ENCODE measurements around the gene SDK1.

SDK1 gene

DNA sequence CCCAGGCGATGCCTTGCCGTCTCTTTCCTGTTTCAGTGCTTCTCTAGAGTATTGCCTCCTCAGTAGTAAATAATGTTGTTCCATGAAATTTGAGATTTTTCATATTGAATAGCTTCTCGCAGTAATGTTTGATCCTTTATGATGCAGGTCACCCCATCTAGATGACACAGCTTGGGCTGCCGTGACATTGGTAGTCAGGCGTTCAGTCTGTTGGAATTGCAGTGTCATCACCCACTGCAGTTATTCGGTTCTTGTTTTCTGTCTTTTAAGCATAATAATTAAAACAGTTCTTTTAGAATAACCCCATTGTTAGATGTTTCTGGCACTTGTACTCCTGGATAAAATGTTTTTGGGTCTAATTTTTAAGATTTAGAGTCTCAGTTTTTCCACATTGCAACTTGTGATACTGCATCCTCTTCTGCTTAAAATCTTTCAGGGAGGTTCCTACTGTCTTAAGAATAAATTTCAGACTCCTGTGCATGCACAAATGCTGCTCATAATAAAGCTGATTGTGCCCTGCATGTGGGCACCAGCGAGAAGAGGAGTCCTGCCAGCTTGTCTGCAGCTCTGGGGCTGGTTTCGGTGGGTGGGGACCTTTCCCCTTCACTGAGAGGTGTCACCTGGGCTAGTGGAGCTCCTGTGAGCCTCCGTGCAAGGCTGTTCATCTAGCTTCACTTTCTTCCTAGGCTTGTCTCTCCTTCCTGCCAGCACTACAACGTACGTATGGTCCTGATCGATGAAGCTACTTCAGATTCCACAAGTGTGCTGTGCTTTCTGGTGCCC is 44.8 kb downstream of the SDK1 start:
- no peak for DNase-seq

DNA sequence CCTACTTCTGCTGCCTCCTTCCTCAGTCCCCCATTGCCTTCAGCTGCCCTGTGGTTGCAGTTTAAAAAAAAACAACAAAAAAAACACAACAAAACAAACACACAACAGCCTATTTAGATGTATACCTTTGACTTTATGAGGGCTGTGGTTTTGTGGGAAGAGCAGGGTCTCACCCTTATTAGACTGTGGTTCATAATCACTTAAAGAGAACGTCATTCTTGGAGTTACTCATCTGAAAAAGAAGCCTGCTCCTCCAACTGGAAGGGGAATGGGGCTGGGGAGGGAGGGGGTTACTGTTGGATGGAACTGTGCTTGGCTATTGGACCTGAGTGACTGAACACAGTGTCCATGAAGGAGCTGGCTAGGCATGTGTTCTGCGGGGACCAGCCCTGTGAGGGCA is 48.1 kb downstream of the SDK1 start:
- DNase-seq, result no peak

DNA sequence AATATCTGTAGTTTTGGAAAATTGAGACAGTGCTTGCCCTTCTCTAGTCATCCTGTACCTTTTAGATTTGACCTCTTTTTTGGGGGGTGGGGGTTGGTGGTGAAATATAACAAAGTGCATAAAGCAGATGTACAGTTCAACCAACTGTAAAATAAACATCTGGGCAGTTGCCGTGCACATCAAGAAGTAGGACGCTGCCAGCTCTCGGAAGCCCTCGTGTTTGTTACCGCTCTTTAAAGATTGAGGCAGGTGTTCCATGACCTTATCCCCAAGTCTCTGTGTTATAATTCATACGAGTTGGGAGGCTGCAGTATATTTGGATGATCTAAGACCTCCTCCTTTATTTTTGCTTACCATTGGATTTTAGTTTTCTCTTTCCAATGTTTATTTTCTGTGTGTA is 55.1 kb downstream of the SDK1 start:
- DNase-seq, result no peak

DNA sequence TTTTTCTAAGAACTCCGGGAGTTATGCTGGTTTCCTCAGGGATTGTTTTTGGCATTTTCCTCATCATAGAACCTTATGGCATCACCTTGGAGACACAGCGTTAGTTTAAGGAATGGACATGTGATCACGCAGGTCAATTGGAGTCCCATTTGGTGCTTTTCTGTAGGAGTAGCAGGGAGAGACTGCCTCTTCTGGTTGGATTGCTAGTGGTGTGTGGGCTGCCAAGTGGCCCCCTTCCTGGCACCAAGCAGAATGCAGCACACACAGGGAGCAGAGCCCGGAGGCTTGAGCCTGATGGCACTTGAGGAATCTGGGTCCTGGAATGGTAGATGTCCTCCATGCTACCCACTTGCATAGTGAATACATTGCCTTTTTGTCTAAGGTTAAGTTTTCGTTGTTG is 57.9 kb downstream of the SDK1 start:
- DNase-seq, result no peak

DNA sequence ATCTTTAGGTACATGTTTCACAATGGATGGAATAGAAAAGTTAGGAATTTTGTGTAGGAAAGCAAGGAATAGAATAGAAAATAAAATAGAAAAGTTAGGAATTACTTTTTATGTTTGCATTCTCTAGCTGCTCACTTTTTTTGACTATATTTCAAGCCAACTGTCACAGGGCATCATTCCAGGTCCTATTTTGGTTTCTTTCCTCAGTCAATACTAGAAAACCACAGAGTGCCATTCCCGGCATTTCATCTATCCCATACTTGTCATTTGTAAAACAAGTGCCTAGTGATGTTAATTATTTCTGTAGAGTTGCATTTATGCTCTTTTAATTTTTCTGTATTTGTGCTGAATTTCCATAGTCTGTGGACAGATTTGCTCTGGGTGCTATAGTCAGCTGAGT is 66.2 kb downstream of the SDK1 start:
- DNase-seq, result no peak

DNA sequence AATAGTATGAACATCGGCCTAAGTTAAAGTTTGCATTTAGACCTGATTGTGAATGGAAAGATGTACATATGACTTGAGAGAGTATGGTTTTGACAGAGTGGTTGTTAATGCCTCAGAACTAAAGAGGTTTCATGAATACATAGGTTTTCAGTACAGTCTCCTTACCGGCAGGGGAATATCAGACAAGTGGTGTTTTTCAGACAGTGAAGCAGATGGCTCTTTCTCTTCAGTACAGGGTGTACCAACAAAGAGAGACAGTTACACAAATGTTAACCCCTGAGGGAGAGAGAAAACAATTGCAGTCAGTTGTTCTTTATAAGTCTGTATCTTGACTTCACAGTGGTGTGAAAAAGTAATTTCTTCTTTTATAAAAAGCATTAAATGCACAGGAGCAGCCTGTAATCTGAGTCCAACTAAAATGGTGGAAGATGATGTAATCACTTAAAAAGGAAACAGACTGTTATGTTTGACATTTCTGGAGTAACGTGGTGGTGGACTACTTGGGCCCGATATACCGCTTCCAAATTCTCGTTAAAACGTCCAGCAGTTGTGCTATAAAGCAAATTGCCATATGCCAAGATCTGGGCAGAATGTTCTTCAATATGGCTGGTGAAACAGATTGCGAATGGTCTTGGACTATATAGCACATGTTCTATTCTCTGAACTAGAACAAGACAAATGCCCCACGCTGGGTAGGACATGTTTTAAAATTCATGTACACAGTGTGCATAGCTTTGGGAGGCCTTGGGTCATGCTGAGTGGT is 69.2 kb downstream of the SDK1 start:
- no peak for DNase-seq

DNA sequence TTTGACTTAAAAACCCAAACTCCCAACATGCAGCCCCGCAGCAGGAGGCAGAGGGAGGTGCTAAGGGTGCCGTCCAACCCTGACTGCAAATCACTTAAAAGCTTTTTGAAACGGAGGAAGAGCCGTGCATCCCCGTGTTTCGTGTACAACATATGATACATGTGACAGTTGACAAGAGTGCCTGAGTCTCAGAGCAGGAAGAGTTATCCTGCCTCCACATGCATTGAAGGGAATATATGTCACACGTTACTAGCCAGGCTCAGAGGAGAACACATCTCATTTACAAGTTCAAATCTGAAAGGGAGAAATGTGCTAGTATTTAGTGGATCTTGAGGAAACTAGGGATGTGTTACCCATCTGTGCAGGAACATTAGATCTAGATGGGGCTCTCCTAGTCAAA is 69.9 kb downstream of the SDK1 start:
- DNase-seq, result no peak

DNA sequence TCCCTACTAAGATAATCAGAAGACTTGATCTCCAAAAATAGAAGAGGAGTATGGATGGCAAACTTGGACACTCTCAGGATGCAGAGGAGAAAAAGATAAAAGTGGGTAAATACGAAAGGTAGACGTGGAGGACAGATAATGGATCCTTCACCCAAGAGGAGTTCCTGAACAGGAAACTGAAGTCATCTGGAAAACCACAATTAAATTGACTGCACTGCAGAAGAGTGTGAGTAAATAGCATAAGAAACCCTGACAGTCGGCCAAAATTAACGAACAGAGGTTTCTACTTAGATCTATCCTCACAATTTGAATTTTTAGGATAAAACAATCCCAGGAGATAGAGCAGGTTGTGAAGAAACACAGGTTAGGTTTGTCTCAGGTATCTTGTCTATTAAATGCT is 70.5 kb downstream of the SDK1 start:
- DNase-seq, result no peak

DNA sequence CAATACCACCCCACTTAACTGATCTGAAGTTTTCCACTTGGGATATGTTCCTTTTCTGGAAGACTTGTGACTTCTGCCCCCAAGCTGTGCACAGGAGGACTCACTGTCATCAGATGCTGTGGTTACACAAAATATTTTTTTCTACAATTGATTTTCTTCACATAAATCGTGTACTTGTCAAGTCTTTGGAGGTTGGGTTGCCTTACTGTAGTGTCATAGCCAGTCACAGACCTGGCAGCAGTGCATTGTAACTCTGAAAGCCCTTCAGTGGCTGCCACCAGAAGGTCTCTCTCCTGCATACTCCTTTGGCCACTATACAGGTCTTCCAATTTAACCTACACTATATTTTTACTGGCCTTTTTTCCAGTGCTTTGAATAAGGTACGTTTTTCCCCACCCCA is 73.2 kb downstream of the SDK1 start:
- DNase-seq, result no peak

DNA sequence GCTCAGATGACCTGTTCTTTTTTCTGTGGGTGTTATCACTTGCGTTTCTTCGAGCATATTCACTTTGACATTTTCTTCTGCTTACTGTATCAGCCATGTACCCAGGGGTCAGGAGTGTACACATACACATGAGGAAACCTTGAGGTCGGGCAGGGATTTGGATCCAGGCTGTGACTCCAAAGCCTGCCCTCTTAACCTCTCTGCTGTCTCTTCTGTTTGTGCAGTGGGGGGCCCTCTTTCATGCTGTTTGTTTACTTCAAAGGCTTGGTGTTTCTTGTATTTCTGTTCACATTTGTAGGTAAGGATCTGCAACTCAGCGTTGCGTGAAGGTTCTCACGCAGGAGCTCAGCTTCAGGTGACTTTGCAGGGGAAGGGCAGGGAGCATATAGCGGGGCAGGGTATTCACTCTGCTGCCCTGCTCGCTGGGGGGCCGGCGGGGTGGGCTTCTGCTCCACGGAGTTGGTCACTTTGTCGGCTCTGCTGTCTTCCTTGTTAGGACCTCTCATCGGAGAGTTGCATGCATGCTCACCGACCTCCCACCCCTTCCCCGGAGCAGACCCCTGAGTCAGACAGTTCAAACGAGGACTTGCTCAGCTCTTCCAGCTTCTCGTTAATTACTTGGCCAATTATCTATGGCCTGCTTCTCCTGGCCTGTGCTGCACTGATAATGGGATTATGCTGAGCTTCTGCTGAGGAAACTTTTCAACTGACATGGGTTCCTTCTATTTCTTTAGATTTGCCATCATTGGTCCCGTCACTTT is 77.5 kb downstream of the SDK1 start:
- DNase-seq, result no peak

DNA sequence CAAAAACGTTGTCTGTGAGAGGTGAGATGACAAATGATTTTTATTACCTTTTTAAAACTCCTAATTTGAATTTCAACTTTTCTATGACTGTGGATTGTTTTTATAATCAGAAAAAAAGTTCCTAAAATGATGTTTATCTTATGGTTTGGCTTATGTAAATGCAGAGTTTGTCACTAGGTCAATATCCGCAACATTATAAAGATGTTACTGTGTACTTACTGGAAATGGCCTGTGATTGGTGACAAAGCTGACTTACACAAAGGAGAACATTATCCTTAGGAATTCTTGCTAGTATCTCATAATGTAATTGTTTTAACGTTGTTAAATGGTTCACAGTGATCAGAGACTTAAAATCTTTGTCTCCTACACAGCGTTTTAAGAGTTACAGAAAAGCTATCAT is 79.0 kb downstream of the SDK1 start:
- no peak for DNase-seq

DNA sequence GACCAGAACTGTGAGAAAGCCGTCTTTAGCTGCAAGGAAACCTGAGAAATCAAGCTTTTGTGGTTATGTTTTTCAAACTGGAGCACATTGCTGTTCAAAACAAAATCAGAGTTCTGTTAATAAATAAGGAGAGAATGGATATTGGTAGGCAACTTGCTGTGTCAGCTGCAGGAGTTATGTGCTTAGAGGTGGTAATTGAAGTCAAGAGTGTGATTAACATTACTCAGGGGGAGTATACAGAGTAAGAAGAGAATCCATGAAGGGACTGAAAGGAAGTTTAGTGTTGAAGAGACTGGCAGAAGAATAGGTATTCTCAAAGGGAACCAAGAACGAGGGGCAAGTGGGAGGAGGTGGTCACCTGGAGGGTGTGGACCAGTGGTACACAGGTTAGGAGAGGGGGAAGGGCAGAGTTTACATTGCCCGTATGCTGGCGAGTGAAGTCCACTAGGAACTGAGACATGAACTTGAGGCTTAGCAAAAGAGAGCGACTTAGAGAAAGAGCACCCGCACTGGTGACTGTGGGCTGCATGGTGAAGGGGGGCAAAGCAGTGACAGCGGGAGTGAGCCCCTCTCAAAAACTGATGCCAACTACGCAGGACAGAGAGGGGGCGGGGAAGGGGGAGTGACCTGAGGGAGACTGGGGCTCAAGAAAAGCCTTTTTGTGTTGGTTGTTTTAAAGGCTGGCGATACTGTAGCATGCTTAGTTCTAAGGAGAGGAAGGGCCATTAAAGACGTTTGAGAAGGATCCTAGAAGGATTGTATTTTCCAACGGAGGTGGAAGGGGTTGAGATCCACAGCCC is 80.0 kb downstream of the SDK1 start:
- no peak for DNase-seq

DNA sequence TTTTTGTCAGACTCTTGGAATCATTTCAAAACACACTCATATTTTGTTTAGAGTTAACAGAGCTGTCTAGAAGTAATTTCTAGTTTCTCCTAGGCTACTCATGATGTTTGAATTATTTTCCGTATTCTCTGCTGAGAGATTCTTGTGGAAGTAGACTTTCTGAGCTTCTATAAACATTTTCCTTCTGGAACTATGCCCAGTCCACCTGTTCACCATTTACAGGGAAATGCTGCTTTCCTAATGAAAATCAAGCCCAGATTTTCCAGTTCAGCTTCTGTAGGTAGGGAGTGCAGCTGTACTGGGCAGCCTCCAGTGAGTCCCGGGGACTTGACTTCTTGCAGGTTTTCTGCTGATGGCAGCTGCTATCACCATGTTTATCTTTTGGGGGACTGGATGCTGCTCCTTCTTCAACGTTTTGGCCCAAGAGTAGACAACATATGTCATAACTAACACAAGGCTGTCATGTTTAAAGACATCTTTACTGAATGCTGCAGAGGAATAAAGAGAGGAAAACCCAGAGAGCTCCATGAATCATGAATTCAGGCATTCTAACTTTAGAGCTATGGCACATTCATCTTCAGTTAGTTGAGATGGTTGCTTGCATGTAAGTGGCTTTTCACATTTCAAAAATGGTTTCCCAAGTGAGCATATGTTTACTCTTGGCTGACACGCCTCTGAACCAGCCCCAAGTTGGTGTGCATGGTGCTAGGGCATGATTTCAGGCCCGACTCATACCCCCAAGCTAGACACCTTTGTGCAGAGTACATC is 85.6 kb downstream of the SDK1 start:
- no peak for DNase-seq

DNA sequence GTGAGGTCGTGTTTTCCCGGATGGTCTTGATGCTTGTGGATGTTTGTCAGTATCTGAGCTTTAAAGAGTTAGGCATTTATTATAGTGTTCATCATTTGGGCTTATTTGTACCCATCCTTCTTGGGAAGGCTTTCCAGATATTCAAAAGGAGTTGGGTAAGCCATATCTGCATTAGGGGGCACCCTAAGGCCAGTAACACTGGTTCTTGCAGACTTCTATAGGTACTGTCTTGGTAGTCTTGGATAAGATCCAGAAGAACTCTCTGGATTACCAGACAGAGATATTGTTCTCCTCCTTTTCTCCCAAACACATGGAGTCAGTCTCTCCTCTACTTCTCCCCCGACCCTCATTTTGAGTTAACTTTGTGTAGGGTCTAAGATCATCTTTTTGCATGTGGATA is 92.8 kb downstream of the SDK1 start:
- no peak for DNase-seq

DNA sequence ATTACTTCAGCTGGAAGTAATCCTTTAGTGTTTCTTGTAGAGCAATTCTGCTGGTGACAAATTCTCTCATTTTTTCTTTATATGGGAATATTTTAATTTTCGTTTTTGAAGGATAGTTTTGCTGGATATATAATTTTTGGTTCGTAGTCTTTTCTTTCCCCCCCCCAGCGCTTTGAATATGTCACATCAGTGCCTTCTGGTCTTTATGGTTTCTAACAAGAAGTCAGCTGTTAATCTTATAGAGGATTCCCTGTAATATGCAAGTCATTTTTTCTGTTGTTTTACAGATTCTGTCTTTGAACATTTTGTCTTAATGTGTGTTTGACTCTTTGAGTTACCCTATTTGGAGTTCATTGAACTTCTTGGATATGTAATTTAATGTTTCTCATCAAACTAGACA is 96.3 kb downstream of the SDK1 start:
- no peak for DNase-seq

DNA sequence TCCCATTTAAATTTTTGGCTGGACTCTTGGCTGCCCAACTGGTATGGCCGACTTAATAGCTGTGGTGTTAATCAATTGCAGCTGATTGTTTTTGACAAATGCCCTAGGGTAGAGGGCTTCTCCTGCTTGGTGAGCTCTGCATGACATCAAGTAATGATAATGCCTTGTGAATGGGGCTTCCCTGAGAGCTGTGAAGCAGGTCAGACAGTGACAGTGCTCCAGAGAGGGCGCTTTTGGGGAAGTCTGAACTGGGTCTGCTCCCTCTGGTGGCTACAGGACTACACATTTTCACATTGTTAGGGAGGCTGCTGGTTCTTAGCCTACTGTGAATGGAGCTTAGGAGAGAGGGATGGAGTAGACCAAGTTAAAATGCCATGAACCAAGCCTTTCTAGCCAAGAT is 98.8 kb downstream of the SDK1 start:
- peak; percentile 21 for DNase-seq

DNA sequence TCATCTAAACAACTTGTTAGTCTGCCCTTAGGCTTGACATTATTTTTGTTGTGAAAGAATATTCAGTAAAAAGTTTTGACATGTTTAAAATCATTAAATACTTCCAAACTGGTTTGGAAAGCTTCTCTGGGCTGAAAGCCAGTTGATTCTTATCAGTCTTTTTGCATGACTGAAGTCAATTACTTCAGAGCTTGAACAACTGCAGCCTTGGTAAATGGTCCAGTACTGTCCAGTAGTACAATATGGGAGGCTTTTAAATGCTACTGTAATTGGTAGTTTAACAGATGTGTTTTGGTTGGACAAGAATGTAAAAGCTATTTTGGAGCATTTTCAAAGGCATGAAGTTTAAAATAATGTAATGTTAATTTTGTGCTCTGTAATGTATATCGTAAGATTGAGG is 103.4 kb downstream of the SDK1 start:
- DNase-seq, result no peak

DNA sequence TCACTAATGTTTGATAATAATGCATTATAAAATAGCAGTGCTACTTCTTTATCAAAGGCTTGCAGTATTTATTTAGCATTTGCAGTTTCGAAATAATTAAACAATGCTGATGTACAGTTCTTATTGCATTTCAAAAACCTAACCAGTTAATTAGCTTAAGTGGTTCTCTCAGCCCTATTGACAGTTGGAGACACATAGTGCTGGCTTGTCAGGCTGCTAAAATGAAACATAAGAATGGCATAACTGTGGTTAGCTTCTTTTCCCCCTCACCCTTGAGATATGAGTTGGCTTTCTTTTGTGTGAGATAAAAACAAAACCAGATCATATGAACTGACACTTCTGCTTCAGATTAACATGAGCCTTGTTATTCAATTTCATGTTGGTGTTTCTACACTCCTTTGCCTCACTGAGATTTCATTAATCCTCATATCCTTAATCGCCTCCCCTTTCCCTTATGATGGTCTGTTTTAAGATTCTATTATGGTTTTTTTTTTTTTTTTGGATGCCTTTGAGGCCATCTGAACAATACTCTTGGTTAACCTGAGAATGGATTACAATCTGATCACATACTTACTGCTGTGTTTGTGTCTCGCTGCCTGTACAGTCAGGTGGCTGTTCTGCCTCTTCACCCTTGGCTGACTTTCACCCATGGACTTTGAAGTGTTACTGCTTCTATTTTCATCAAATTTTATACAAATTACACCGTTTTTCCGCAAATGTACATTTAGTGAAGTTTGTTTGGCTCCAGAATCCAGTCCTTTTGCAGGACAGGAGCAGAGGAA is 108.0 kb downstream of the SDK1 start:
- DNase-seq, result no peak

DNA sequence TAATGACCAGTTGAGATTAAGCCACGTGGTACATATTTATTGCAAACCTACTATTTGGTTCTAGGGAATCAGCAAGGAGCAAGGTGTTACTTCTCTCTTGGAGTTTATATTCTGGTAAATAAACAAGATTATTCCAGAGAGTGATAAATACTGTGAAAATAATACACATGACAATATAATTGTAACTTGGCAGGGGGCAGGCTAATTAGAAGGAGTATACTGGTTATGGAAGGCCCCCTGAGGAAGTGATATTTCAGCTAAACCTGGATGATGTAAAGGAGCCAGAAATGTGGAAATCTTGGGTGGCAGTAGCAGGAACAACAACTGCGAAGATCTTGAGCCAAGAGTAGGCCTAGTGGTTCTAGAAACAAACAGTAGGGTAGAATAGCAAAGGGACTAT is 111.8 kb downstream of the SDK1 start:
- DNase-seq, result no peak

DNA sequence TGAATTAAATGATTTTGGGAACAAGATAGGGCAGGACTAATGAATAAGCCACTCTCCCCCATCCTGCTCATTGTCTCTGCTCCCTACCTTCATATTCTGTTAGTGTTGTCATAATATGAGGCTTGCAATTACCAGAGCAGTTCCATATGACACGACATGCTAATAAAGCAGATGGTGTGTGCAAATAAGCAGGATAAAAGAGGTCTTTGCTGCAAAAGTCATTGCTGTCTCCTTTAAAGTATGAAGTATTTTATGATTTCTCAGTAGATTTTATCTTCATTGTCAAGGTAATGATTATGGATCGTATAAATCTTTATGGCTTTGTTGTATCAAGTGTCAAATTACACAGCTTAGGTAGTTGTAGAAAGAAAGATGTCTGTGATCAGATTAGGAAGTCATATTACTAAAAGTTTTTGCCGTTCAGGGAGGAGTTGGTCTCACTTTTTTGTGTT is 114.8 kb downstream of the SDK1 start:
- DNase-seq, result no peak

DNA sequence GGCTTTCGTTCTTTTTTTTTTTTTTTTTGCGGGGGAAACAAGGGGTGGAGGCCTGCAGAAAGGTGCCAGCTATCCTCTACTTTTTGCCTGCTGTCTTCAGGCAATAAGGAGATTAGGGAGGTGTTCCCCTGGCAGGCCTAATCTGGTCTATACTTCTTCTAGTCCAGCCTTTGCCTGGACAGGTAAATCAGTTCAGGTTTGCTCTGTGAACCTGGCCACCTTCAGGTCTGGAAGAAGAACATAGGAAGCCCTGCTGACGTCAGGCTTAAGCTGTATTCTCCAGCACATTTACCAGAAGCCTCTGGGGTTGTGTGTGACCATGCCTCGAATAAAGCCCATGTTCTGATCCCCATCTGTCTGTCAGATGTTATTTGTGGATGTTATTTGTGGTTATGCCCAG is 115.4 kb downstream of the SDK1 start:
- DNase-seq, result no peak

Data from AML-193 (cell line).